ENCODE results near the gene LMTK2. TPM values are rescaled to one million over a fixed set of nuclear protein-coding genes. Genes with fewer than 3 reads are reported as not detected.
"Not testable (repeated sequence)": the region's sequence is repeated elsewhere in the genome, so short reads cannot be mapped to it uniquely, and the experiment has no call there.

The LMTK2 gene
- total RNA-seq, 1 donor from 2014 or later = 10.2 TPM

DNA sequence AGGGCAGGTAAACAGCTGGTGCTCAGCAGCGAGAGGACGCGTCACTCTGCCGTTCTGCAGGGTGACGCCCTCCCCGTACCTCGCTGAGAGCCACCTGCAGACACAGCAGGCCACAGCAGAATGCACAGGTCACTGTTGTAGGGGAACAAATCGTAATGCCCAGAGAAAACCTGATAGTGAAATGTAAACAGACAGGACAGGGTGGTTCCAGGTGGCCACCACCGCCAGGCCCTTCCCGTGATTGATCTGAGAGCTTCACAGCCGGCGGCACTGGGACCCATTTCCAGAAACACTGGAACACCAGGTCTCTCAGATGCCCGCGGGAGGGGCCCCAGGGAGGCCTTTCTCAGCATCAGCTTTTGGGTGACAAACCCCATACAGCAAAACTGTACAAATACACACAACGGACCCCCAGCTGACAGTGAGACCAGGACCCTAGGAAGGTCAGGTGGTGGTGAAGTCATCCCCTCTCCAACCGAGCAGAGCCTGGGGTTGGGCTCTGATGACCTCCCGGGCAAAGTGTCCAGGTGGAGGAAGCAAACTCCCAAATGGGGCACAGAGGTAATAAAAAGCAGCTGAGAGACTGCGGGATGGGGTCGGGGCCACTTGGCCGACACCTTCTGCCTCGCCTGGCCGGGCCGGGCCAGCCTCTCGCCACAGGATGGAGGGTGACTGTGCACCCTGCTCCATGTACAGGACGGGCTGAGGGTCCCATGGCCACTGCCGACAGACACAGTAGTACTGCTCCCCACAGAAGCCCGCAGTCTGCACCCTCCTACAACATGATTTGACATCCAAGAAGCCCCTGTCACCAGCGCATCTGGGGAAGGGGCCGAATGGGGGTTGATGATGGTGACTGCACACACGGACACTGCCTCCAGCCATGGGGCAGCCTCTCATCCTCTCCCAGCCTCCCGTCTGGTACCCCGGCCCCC, 109.2 kb downstream of the LMTK2 start:
- no peak for DNase-seq (ENCODE audit: low spot score)

GRCh38 chr7:98216941-98217622, 110.4 kb downstream of the LMTK2 start:
- no peak for DNase-seq (ENCODE audit: low spot score)

DNA sequence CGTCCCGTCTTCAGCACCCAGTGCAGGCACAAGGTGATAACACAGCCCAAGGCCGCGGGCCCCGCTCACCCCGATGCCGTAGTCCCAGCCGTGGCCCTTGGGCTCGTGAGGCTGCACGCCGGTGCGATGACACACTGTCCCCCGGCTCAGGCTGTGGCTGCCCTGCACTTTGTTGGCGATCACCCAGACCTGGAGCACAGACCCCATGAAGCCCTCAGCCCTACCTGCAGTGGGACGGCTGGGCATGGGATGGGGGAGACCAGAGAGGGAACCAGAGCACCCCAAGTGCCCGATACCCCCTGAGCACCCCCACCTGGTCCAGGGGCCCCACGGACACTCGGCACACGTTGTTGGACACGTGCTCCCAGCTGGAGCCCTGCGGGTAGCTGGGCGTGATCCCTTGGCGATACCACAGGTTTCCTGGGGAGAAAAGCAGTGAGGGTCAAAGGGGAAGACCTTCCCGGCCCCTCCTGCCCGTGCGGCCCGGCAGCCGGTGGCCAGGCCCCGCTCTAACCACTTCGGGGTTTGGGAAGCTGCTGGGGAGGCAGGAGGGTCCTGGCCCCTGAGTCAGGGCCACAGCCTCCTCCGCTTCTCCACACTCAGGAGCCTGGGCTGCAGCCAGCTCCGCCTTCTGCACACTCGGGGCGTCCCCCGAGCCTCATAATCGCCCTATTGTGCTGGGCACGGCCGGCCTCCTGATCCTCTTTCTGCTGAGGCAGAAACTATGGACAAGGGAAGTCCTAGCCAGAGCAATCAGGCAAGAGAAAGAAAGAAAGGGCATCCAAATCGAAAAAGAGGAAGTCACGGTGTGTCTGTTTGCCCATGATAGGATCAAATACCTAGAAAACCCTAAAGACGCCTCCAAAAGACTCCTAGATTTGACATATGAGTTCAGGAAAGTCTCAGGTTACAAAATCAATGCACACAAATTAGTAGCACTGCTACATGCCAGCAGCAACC, 111.2 kb downstream of the LMTK2 start:
- no peak for DNase-seq (ENCODE audit: low spot score)

GRCh38 chr7:98219382-98219781, 112.7 kb downstream of the LMTK2 start:
- DNase-seq (ENCODE audit: low spot score) = not testable (repeated sequence)

GRCh38 chr7:98221611-98222532, 115.2 kb downstream of the LMTK2 start:
- DNase-seq (ENCODE audit: low spot score) = no peak

DNA sequence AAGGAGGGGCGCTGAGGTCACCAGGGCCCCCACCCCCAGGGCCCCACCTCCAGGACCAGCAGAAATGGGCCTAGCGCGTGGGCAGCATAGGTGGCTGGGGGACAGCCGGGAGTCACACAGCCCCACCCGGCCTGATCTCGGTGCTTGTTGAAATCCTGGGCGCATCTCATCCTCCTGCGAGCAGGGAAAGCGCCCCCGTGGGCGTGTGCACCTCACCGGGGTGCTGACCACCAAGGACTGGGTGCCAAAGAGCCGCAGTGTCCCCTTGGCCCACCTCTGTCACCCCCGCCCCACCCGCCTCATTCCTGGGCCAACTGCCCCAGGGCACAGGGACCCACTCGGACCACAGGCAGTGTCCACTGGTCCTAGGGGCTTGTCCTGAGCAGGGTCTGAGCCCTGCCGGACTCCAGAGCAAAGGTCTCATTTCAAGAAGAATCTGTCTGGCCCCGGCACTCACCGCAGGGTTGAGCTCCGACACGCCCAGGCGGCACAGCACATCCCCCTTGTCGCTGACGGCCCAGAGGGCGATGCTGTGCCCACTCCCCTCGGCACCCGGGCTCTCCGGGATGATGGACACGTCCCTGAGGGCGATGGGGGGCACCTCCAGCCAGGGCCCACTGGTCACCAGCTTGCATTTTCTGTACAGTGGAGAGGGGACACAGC, 116.0 kb downstream of the LMTK2 start:
- no peak for DNase-seq (ENCODE audit: low spot score)

DNA sequence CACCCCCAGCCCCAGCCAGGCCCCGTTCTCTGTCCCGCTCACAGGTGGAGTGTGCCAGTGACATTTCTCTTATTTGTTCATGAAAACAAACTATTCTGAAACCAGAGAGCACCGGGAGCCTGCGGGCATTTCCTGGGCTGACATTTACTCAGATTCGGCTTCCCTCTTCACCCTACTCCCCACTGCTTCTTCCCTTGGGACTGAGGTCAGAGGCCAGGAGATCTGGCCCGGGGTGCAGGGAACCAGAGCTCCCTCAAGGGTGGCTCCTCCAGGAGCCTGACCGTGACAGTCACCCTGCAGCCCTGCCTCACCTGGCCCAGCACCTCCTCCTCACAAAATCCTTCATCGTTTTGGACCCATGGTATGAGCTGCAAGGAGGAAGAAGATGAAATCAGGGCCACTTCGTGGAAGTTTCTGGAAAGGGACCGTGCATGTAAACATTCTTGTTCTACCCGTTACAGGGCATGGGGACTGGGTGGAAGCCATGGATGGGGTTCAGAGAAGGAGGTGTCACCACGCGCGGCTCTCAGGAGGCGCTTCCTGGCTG, 116.8 kb downstream of the LMTK2 start:
- DNase-seq (ENCODE audit: low spot score) = no peak

DNA sequence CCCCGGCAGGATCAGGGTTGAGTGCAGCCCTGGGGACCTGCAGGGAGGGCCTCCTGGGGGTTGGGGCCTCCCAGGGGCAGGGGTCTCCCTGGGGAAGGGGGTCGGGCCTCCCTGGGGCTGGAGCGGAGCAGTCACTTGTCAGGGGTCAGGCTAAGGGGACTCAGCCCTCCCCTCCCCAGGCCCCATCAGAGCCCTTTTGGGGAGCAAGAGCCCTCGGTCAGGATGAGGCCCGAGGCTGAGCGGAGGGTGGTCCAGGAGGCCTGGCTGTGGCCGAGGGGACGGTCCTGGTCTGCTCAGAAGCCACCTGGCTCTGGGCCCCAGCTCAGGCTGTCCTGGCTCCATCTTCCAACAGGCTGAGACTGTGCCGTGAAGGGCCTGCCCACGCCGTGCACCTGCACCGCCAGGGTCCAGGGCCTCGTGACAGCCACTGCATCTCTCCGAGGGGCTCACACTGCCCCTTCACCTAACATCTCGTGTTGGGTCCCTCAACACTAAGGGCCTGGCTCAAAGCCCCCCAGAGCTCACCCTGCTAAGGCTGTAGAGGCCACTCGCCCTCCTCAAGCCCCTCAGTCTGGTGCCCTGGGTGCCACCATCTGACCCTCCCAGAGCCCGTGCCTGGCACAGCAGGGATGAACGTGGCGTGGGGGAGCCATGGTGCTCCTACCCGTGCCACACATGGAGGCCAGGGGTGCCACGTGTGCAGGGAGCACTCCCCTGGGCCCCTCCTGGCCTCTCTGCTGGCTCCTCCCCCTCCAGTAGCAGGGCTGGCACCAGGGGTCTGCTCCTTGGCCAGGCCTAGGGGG, 117.4 kb downstream of the LMTK2 start:
- no peak for DNase-seq (ENCODE audit: low spot score)

GRCh38 chr7:98224701-98225181, 118.1 kb downstream of the LMTK2 start:
- DNase-seq (ENCODE audit: low spot score) = no peak

GRCh38 chr7:98225913-98226614, 119.4 kb downstream of the LMTK2 start:
- DNase-seq (ENCODE audit: low spot score) = no peak

DNA sequence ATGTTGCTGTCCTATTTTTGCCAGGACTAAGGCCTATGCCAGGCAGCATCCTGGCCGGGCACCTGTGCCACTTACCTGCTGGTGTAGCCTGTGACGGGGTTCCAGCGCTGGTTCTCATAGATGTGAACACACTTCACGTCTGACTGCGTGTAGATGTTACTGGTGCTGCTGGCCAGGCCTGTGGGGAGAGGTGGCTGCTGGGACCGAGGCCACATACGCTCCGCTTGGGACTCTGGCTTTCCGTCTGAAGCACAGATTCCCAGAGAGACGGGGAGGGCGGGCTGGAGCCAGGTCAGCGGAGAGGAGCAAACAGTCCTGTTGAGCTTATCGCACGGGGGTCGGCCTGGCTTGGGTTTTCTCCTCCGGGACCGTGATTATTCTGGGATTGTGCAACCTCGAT, 121.3 kb downstream of the LMTK2 start:
- no peak for DNase-seq (ENCODE audit: low spot score)

DNA sequence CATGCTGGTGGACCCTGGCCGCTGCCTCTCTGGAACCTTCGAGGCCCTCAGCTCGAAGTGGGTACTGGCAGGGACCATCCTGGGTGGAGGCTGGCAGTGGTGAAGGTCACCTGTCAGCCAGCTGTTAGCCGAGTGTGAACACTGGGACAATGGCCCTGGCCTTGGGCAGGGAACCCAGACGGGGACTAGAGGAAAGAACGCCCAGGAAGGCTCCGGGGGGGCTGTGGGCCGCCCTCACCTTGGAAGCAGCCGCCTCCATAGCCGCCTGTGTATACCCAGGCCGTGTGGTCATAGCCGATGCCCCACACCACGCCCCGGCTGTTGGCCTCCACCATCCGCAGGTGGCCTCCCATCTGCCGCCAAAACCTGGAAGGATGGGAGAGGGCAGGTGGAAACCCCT, 122.1 kb downstream of the LMTK2 start:
- no peak for DNase-seq (ENCODE audit: low spot score)

- no peak for DNase-seq (ENCODE audit: low spot score)
Measured at GRCh38 chr7:98229441-98229840, 122.8 kb downstream of the LMTK2 start.

DNA sequence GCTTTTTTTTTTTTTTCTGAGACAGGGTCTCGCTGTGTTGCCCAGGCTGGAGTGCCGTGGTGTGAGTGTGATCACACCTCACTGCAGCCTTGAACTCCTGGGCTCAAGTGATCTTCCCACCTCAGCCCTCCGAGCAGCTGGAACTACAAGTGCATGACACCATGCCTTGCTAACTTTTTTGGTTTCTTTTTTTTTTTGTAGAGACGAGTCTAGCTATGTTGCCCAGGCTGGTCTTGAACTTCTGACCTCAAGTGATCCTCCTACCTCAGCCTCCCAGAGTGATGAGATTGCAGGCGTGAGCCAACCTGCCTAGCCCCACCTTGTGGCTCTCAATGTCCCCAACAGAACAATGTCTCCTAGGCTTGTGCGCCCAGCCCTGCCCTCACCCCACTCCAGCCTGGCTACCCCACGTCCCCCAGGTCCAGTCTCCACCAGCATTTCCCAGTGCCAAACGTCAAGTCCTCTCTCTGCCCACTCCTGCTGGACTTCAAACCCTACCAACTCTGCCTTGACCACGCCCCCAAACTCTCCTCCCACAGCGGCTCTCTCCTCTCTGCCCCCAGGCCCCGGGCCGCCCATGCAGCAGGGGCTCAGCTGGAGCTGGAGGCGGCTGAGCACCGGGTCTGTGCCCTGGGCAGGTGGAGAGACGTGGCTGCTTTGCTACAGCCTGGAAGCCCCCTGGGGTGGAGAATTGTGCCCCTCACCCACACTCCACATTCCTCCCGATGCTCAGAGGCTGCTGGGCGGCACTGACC, 123.5 kb downstream of the LMTK2 start:
- DNase-seq (ENCODE audit: low spot score) = no peak

DNA sequence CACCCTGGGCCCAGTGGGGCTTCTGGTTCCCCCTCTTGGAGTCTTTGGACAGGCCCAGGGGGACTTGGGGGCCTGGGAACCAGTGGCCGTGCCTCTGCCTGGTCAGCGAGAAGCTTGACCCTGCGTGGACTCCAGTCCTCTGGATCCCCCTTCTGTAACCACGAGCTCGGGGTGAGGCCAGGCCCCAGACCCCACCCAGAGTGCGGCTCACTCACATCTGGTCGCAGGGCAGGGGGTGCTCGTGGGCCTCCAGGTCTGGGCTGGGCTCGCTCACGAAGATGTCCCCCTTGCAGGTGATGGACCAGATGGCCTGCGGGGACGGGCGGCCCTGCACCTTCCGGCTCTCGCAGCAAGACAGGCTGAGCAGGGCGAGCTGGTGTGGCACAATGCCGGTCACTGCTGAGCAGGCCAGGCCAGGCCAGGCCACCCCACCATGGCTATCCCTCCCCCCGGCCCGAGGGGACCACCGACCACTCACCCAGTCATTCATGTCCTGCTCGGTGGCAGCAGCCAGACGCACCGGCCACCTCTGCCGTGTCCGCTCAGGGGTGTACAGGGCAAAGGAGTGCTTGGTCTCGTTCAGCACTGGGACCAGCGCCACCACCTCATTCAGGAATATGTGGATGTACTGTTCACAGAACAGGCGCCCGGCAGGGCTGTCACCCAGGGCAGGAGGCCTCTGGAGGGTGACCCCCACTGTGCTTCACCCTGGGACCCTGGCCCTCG, 124.2 kb downstream of the LMTK2 start:
- no peak for DNase-seq (ENCODE audit: low spot score)
